ENCODE data around the gene UTRN. TPM values are rescaled to one million over a fixed set of nuclear protein-coding genes. Genes with fewer than 3 reads are reported as not detected.

Gene UTRN
- 293 and 329 TPM in 2 replicates for total RNA-seq

DNA sequence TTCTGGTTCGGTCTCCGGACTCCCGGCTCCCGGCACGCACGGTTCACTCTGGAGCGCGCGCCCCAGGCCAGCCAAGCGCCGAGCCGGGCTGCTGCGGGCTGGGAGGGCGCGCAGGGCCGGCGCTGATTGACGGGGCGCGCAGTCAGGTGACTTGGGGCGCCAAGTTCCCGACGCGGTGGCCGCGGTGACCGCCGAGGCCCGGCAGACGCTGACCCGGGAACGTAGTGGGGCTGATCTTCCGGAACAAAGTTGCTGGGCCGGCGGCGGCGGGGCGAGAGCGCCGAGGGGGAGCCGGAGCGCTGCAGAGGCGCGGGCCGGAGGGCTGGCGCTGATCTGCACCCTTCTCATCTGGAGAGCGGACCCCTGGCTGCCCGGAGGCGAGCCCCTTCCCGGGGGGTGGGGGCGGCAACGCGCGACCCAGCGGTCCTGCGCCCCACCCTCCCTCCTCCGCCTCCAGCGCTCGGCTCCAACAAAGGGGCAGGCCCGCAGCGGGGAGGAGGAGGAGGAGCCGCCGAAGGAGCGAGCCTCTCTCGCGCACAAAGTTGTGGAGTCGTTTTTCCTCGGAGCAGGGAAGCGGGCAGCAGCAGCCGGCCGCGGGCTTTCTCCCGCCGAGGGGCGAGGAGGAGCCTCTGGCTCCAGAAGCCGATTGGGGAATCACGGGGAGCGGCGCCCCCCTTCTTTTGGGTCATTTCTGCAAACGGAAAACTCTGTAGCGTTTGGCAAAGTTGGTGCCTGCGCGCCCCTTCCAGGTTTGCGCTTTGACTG, at the start of gene UTRN:
Gene UTRN (plus strand): TSS at position 553 of the 765 bp plus-strand sequence. CDS start 6,494 bp downstream, outside the sequence.

Other genes starting within 250 kb of the UTRN start
- gene SF3B5, start 189.8 kb upstream of the UTRN start, total RNA-seq = 107 and 150 TPM in 2 replicates
- gene STX11, start 134.8 kb upstream of the UTRN start, total RNA-seq = 5.7 and 10.4 TPM in 2 replicates

All from endothelial cell of coronary artery (primary cell).